GM23338 (cell line): ENCODE measurements around the gene LIMA1. TPM values are rescaled to one million over a fixed set of nuclear protein-coding genes. Genes with fewer than 3 reads are reported as not detected.

Experiments
- ATAC-seq: fragments of 200-7000 bp; cut with Tn5 transposase; 3 replicates; pipeline ENCODE4 v1.9.1; 2020
- DNase-seq: peaks from one replicate; pipeline ENCODE4 v3.0.0-alpha.2; 2015; ENCODE audit warnings: low spot score
- H2AFZ ChIP-seq: fragments of 200-600 bp; sonication (generic); 2 replicates; pipeline ENCODE4 v1.8.0; 2016; ENCODE audit warnings: antibody characterized with exemption, mild to moderate bottlenecking, moderate library complexity
- H3F3A ChIP-seq: fragments of 200-600 bp; sonication (generic); replicated peaks from 2 replicates; pipeline ENCODE4 v1.8.0; 2017; ENCODE audit warnings: antibody characterized with exemption, mixed run types, low read depth
- H3K27ac ChIP-seq: fragments of 200-600 bp; sonication (generic); 2 replicates; pipeline ENCODE4 v1.6.1; 2016; ENCODE audit warnings: low read depth
- H3K27me3 ChIP-seq: fragments of 200-600 bp; sonication (generic); 2 replicates; pipeline ENCODE4 v1.8.0; 2016; ENCODE audit warnings: mild to moderate bottlenecking, mixed run types, moderate library complexity; ENCODE audit not compliant: insufficient read depth
- H3K36me3 ChIP-seq: fragments of 200-600 bp; sonication (generic); 2 replicates; pipeline ENCODE4 v1.8.0; 2016; ENCODE audit warnings: mild to moderate bottlenecking; ENCODE audit not compliant: insufficient read depth
- H3K4me1 ChIP-seq: fragments of 200-600 bp; sonication (generic); 2 replicates; pipeline ENCODE4 v1.8.0; 2016; ENCODE audit warnings: mild to moderate bottlenecking, moderate library complexity; ENCODE audit not compliant: insufficient read depth
- H3K4me2 ChIP-seq: fragments of 200-600 bp; sonication (generic); 2 replicates; pipeline ENCODE4 v1.7.1; 2017; ENCODE audit warnings: mixed run types
- H3K4me3 ChIP-seq: fragments of 200-600 bp; sonication (generic); 2 replicates; pipeline ENCODE4 v1.6.1; 2016; ENCODE audit warnings: mixed run types
- H3K79me2 ChIP-seq: fragments of 200-600 bp; sonication (generic); replicated peaks from 2 replicates; pipeline ENCODE4 v1.8.0; 2017; ENCODE audit warnings: mild to moderate bottlenecking; ENCODE audit not compliant: insufficient read depth
- H3K9me2 ChIP-seq: fragments of 200-600 bp; sonication (generic); 2 replicates; pipeline ENCODE4 v1.8.0; 2017; ENCODE audit not compliant: insufficient read depth
- H4K20me1 ChIP-seq: fragments of 200-600 bp; sonication (generic); replicated peaks from 2 replicates; pipeline ENCODE4 v1.8.0; 2017; ENCODE audit warnings: mild to moderate bottlenecking; ENCODE audit not compliant: insufficient read depth
- H3K27ac Mint-ChIP-seq: 2 replicates; pipeline ENCODE4 v1.8.0; 2020; ENCODE audit warnings: inconsistent platforms, mild to moderate bottlenecking, moderate library complexity, mixed read lengths
- H3K27me3 Mint-ChIP-seq: 3 replicates; pipeline ENCODE4 v1.8.0; 2022; ENCODE audit warnings: low read depth, mild to moderate bottlenecking, moderate library complexity, mixed read lengths, inconsistent platforms; ENCODE audit not compliant: insufficient read depth, poor library complexity
- H3K36me3 Mint-ChIP-seq: 3 replicates; pipeline ENCODE4 v1.8.0; 2021; ENCODE audit warnings: low read depth, mild to moderate bottlenecking, inconsistent platforms, moderate library complexity, mixed read lengths
- H3K4me1 Mint-ChIP-seq: 3 replicates; pipeline ENCODE4 v1.8.0; 2020; ENCODE audit warnings: mild to moderate bottlenecking, inconsistent platforms, mixed read lengths
- H3K4me3 Mint-ChIP-seq: 3 replicates; pipeline ENCODE4 v1.8.0; 2021; ENCODE audit warnings: moderate library complexity, mild to moderate bottlenecking, inconsistent platforms, mixed read lengths
- H3K9me3 Mint-ChIP-seq: 3 replicates; pipeline ENCODE4 v1.8.0; 2020; ENCODE audit warnings: moderate library complexity, mild to moderate bottlenecking, inconsistent platforms, mixed read lengths
- CREB1 ChIP-seq: fragments of 250-450 bp; sonication (Bioruptor Pico); IDR thresholded peaks from 2 replicates; pipeline ENCODE4 v1.5.0; 2020; ENCODE audit warnings: low read depth, mild to moderate bottlenecking, moderate library complexity
- ETS1 ChIP-seq: IDR thresholded peaks from 2 replicates; pipeline ENCODE4 v1.6.1; 2016; ENCODE audit warnings: antibody characterized with exemption
- EZH2phosphoT487 ChIP-seq: fragments of 200-600 bp; sonication (generic); IDR thresholded peaks from one replicate; pipeline ENCODE4 v1.8.1; 2018; ENCODE audit warnings: antibody characterized with exemption; ENCODE audit not compliant: unreplicated experiment
- JUNB ChIP-seq: IDR thresholded peaks from one replicate; pipeline ENCODE4 v1.6.1; 2016; ENCODE audit warnings: antibody characterized with exemption; ENCODE audit not compliant: unreplicated experiment
- NANOG ChIP-seq: IDR thresholded peaks from 2 replicates; pipeline ENCODE4 v1.6.1; 2016; ENCODE audit warnings: antibody characterized with exemption, borderline replicate concordance
- POLR2AphosphoS5 ChIP-seq: IDR thresholded peaks from 2 replicates; pipeline ENCODE4 v1.6.1; 2016; ENCODE audit warnings: antibody characterized with exemption, low read depth
- STAT1 ChIP-seq: IDR thresholded peaks from one replicate; pipeline ENCODE4 v1.6.1; 2016; ENCODE audit warnings: antibody characterized with exemption; ENCODE audit not compliant: unreplicated experiment
- ZNF114 ChIP-seq: fragments of 250-450 bp; sonication (Bioruptor Pico); IDR thresholded peaks from 2 replicates; pipeline ENCODE4 v1.5.0; 2020; ENCODE audit warnings: mild to moderate bottlenecking, moderate library complexity
- ZNF331 ChIP-seq: fragments of 250-450 bp; sonication (Bioruptor Pico); IDR thresholded peaks from 2 replicates; pipeline ENCODE4 v1.5.0; 2020; ENCODE audit warnings: low read depth, mild to moderate bottlenecking, moderate library complexity
- ZNF462 ChIP-seq: fragments of 250-450 bp; sonication (Bioruptor Pico); IDR thresholded peaks from 2 replicates; pipeline ENCODE4 v1.5.0; 2020; ENCODE audit warnings: mild to moderate bottlenecking, moderate library complexity
- polyA plus RNA-seq: library from polyadenylated mRNA; unstranded; fragments of >200 nt; fragmentation: Nextera tagmentation; extraction: Ambion mirVana; gene quantifications from 2 replicates; pipeline ENCODE4 v1.2.1, GENCODE V29; 2016
- total RNA-seq: library from RNA; depleted of rRNA; stranded (reverse); fragments of >200 nt; shearing (Covaris generic); gene quantifications from 2 replicates; pipeline ENCODE4 v1.2.3, GENCODE V29; 2014
- TF ChIP-seq, protein P1 (sequence below): IDR thresholded peaks from one replicate; pipeline ENCODE4 v1.6.1; 2018; ENCODE audit warnings: antibody characterized with exemption; ENCODE audit not compliant: unreplicated experiment

LIMA1 gene
- total and polyA plus RNA-seq, 2 experiments from 2014 or later = 27.7 to 29.6 TPM

- no peak overlapping the region for H3K27ac Mint-ChIP-seq
- no peak for DNase-seq
- Histone ChIP-seq H3K36me3 (no peaks in the 10 kb centered on the region), H3K27me3 (no peaks in the 10 kb centered on the region), H3K79me2 (no peaks in the 10 kb centered on the region), H3K4me3 (no peak overlapping the region), H3K4me2 (no peak overlapping the region), H2AFZ (no peak overlapping the region), H3K9me2 (no peaks in the 10 kb centered on the region), H3F3A (no peaks in the 10 kb centered on the region), H3K27ac (no peak overlapping the region), H3K4me1 (no peaks in the 10 kb centered on the region), H4K20me1 (no peaks in the 10 kb centered on the region)
- TF ChIP-seq EZH2phosphoT487 (no peak), STAT1 (no peak), ZNF462 (no peak), ZNF114 (CRISPR knock-in tag) (no peak), NANOG (no peak), JUNB (no peak), POLR2AphosphoS5 (no peak)
- no peak for ATAC-seq
- no peak overlapping the region for H3K4me3 Mint-ChIP-seq
- no peaks in the 10 kb centered on the region for H3K36me3 Mint-ChIP-seq
- no peaks in the 10 kb centered on the region; the same call in 2 of the 3 replicates for H3K9me3 Mint-ChIP-seq
- 0 out of 3 replicates have a peak, but pooled peaks cover 2% of the 10 kb centered on the region for H3K4me1 Mint-ChIP-seq
- peaks cover 2% of the 10 kb centered on the region for H3K27me3 Mint-ChIP-seq
Observed at GRCh38 chr12:50231346-50231745, 52.0 kb downstream of the LIMA1 start.

DNA sequence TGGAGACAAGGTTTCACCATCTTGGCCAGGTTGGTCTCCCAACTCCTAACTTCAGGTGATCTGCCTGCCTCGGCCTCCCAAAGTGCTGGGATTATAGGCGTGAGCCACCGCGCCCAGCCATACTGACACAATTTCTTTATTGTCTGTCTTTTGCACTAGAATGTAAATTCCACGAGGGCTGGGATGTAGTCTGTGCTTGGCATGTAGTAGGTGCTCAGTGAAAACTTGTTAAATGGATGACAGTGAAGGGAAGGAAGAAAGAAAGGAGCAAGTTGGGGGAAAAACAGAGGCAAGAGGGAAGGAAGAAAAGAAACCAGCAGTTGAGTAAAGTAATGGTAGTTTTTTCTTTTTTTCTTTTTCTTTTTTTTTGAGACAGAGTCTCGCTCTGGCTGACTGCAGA, 53.1 kb downstream of the LIMA1 start:
- Mint-ChIP-seq H3K27me3 (peaks cover 2% of the 10 kb centered on the region), H3K4me3 (no peak overlapping the region), H3K36me3 (no peaks in the 10 kb centered on the region), H3K9me3 (no peaks in the 10 kb centered on the region; the same call in 2 of the 3 replicates), H3K27ac (no peak overlapping the region), H3K4me1 (0 out of 3 replicates have a peak, but pooled peaks cover 2% of the 10 kb centered on the region)
- ATAC-seq = no peak
- DNase-seq = no peak
- Histone ChIP-seq H3K9me2 (no peaks in the 10 kb centered on the region), H3K4me1 (no peaks in the 10 kb centered on the region), H3K4me2 (no peak overlapping the region), H3K4me3 (no peak overlapping the region), H3K27ac (no peak overlapping the region), H3K36me3 (no peaks in the 10 kb centered on the region), H3K27me3 (no peaks in the 10 kb centered on the region), H3F3A (no peaks in the 10 kb centered on the region), H4K20me1 (no peaks in the 10 kb centered on the region), H2AFZ (no peak overlapping the region), H3K79me2 (no peaks in the 10 kb centered on the region)
- TF ChIP-seq ZNF331 (CRISPR knock-in tag) (no peak), STAT1 (no peak), CREB1 (CRISPR knock-in tag) (no peak), ETS1 (no peak), EZH2phosphoT487 (no peak)
- TF ChIP-seq, protein P1, sequence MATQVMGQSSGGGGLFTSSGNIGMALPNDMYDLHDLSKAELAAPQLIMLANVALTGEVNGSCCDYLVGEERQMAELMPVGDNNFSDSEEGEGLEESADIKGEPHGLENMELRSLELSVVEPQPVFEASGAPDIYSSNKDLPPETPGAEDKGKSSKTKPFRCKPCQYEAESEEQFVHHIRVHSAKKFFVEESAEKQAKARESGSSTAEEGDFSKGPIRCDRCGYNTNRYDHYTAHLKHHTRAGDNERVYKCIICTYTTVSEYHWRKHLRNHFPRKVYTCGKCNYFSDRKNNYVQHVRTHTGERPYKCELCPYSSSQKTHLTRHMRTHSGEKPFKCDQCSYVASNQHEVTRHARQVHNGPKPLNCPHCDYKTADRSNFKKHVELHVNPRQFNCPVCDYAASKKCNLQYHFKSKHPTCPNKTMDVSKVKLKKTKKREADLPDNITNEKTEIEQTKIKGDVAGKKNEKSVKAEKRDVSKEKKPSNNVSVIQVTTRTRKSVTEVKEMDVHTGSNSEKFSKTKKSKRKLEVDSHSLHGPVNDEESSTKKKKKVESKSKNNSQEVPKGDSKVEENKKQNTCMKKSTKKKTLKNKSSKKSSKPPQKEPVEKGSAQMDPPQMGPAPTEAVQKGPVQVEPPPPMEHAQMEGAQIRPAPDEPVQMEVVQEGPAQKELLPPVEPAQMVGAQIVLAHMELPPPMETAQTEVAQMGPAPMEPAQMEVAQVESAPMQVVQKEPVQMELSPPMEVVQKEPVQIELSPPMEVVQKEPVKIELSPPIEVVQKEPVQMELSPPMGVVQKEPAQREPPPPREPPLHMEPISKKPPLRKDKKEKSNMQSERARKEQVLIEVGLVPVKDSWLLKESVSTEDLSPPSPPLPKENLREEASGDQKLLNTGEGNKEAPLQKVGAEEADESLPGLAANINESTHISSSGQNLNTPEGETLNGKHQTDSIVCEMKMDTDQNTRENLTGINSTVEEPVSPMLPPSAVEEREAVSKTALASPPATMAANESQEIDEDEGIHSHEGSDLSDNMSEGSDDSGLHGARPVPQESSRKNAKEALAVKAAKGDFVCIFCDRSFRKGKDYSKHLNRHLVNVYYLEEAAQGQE = no peak
